GM19023 (cell line): Measurements from ENCODE around the gene SCART1.
"Not testable (repeated sequence)": the region's sequence is repeated elsewhere in the genome, so short reads cannot be mapped to it uniquely, and the experiment has no call there.

Experiments used
- ATAC-seq: cut with Tn5 transposase; IDR thresholded peaks from one replicate; pipeline ENCODE4 v1.9.1; 2021; ENCODE audit warnings: mild to moderate bottlenecking, moderate library complexity; ENCODE audit not compliant: unreplicated experiment

Gene SCART1

GRCh38 chr10:133453516-133454203 lies at the start of gene SCART1:
TSS of gene SCART1 (plus strand) at chr10:133453945. CDS start at chr10:133453998, 53 bp downstream.
- no peak for ATAC-seq

GRCh38 chr10:133405272-133405671 lies 48.5 kb upstream of the SCART1 start:
- no peak for ATAC-seq

GRCh38 chr10:133405844-133406527 lies 47.8 kb upstream of the SCART1 start:
- ATAC-seq: no peak

- no peak for ATAC-seq
Observed at GRCh38 chr10:133411523-133412380, 42.0 kb upstream of the SCART1 start.

- no peak for ATAC-seq
Observed at GRCh38 chr10:133412381-133412711, 41.4 kb upstream of the SCART1 start.

GRCh38 chr10:133414401-133414800 lies 39.3 kb upstream of the SCART1 start:
- ATAC-seq: not testable (repeated sequence)

- ATAC-seq: no peak
Observed at GRCh38 chr10:133415752-133416151, 38.0 kb upstream of the SCART1 start.

GRCh38 chr10:133418289-133418993 lies 35.3 kb upstream of the SCART1 start:
- no peak for ATAC-seq

GRCh38 chr10:133419211-133419950 lies 34.4 kb upstream of the SCART1 start:
- no peak for ATAC-seq

- ATAC-seq: no peak
Observed at GRCh38 chr10:133420028-133420427, 33.7 kb upstream of the SCART1 start.

GRCh38 chr10:133420579-133420978 lies 33.2 kb upstream of the SCART1 start:
- ATAC-seq: no peak

- ATAC-seq: no peak
Observed at GRCh38 chr10:133421336-133422222, 32.2 kb upstream of the SCART1 start.

GRCh38 chr10:133422223-133422806 lies 31.4 kb upstream of the SCART1 start:
- no peak for ATAC-seq

- ATAC-seq: no peak
Observed at GRCh38 chr10:133422807-133423771, 30.7 kb upstream of the SCART1 start.

- not testable (repeated sequence) for ATAC-seq
Observed at GRCh38 chr10:133424102-133424501, 29.6 kb upstream of the SCART1 start.

- ATAC-seq: not testable (repeated sequence)
Observed at GRCh38 chr10:133424601-133425000, 29.1 kb upstream of the SCART1 start, which contains the start of gene SPRN. TSS of gene SPRN (minus strand) at chr10:133424625. CDS start at chr10:133423681, 944 bp downstream.

- not testable (repeated sequence) for ATAC-seq
Observed at GRCh38 chr10:133429571-133429970, 24.2 kb upstream of the SCART1 start.
